Keratinocyte (primary cell): ENCODE data around the gene CCDC149. TPM values are rescaled to one million over a fixed set of nuclear protein-coding genes. Genes with fewer than 3 reads are reported as not detected.

ENCODE experiments used
- DNase-seq: peaks from one replicate; pipeline ENCODE4 v3.0.0-alpha.2; 2011; ENCODE audit warnings: low read depth, missing footprints, low spot score
- FAIRE-seq: peaks from 2 replicates; lab custom pipeline; 2011; peaks lifted over from hg19 to GRCh38; lab: Jason Lieb, UNC
- H2AFZ ChIP-seq: 2 replicates; pipeline ENCODE4 v1.6.0; 2012; ENCODE audit warnings: low read length, control low read depth, inconsistent platforms; ENCODE audit not compliant: control insufficient read depth
- H3K27ac ChIP-seq: 2 replicates; pipeline ENCODE4 v1.5.1; 2011; ENCODE audit warnings: low read length; ENCODE audit not compliant: control insufficient read depth, insufficient read depth
- H3K27me3 ChIP-seq: 3 replicates; pipeline ENCODE4 v1.6.0; 2011; ENCODE audit warnings: low read length; ENCODE audit not compliant: control insufficient read depth, insufficient read depth; ENCODE audit errors: extremely low read depth
- H3K36me3 ChIP-seq, 2 experiments: 2 replicates in 1 of 2; 3 replicates in 1 of 2; pipeline ENCODE4 v1.5.1; 2011; ENCODE audit warnings: low read length in 2 of 2, mild to moderate bottlenecking in 1 of 2; ENCODE audit not compliant: control insufficient read depth in 2 of 2, insufficient read depth in 2 of 2; ENCODE audit errors: extremely low read depth in 1 of 2
- H3K4me1 ChIP-seq: 3 replicates; pipeline ENCODE4 v1.5.1; 2011; ENCODE audit warnings: low read length; ENCODE audit not compliant: control insufficient read depth, insufficient read depth; ENCODE audit errors: extremely low read depth
- H3K4me2 ChIP-seq: 3 replicates; pipeline ENCODE4 v1.6.0; 2011; ENCODE audit warnings: low read depth, low read length; ENCODE audit not compliant: control insufficient read depth, insufficient read depth; ENCODE audit errors: extremely low read depth
- H3K4me3 ChIP-seq, 3 experiments: fragments of 200-600 bp in 1 of 3; sonication (generic) in 1 of 3; 2 replicates in 2 of 3; 3 replicates in 1 of 3; pipeline ENCODE4 v1.5.1; 2011 to 2016; ENCODE audit warnings: low read length in 3 of 3, mild to moderate bottlenecking in 3 of 3, control low read depth in 2 of 3, inconsistent platforms in 1 of 3, low read depth in 1 of 3, mixed read lengths in 1 of 3, mixed run types in 1 of 3, moderate library complexity in 1 of 3; ENCODE audit not compliant: control insufficient read depth in 2 of 3, insufficient read depth in 2 of 3; ENCODE audit errors: extremely low read depth in 1 of 3
- H3K79me2 ChIP-seq: 2 replicates; pipeline ENCODE4 v1.6.0; 2012; ENCODE audit warnings: low read length; ENCODE audit not compliant: control insufficient read depth, insufficient read depth
- H3K9ac ChIP-seq: 3 replicates; pipeline ENCODE4 v1.6.0; 2011; ENCODE audit warnings: low read length; ENCODE audit not compliant: control insufficient read depth, insufficient read depth; ENCODE audit errors: extremely low read depth
- H3K9me1 ChIP-seq: 3 replicates; pipeline ENCODE4 v1.6.0; 2011; ENCODE audit warnings: low read length; ENCODE audit not compliant: control insufficient read depth, insufficient read depth; ENCODE audit errors: extremely low read depth
- H3K9me3 ChIP-seq: 2 replicates; pipeline ENCODE4 v1.5.1; 2012; ENCODE audit warnings: low read depth, low read length; ENCODE audit not compliant: control insufficient read depth
- H4K20me1 ChIP-seq: 3 replicates; pipeline ENCODE4 v1.6.0; 2011; ENCODE audit warnings: low read length; ENCODE audit not compliant: control insufficient read depth, insufficient read depth; ENCODE audit errors: extremely low read depth
- EZH2 ChIP-seq: IDR thresholded peaks from one replicate; pipeline ENCODE4 v1.6.1; 2012; ENCODE audit warnings: inconsistent platforms, mild to moderate bottlenecking, low read length, moderate library complexity
- dilution Hi-C: fragments of 300-500 bp; cut with MboI; formaldehyde crosslinking; loops from one replicate; pipeline ENCODE4 v1.7.0; 2020; ENCODE audit warnings: low sequenced_read_pairs; ENCODE audit not compliant: extremely low pct_ligation_motif_present
- polyA plus RNA-seq, 5 experiments: library from polyadenylated mRNA; depleted of rRNA in 3 of 5; stranded (reverse) in 3 of 5; stranded (forward) in 1 of 5; unstranded in 1 of 5; fragments of >200 nt; gene quantifications; 1 replicate in 1 of 5; 2 replicates in 3 of 5; 3 replicates in 1 of 5; pipeline versions ENCODE4 v1.2.1 to v1.2.3, GENCODE V29; 2011 to 2012; ENCODE audit warnings: missing spikeins in 2 of 5, low read depth in 1 of 5, low replicate concordance in 1 of 5
- TF ChIP-seq, protein P1 (sequence below), 3 experiments: IDR thresholded peaks in 1 of 3; conservative IDR thresholded peaks in 1 of 3; optimal IDR thresholded peaks in 1 of 3; 2 replicates in 2 of 3; 3 replicates in 1 of 3; pipeline versions ENCODE3 to v1.5.1; 2011; ENCODE audit warnings: low read length in 3 of 3, mild to moderate bottlenecking in 3 of 3, moderate library complexity in 2 of 3, control low read depth in 1 of 3, inconsistent platforms in 1 of 3; ENCODE audit not compliant: insufficient read depth in 2 of 3; ENCODE audit errors: extremely low read depth in 1 of 3

CCDC149 gene
- polyA plus RNA-seq, 1 donor (not counting 4 experiments of a cell fraction or from before 2014, with no cell fraction given), result 2.1 TPM

DNA sequence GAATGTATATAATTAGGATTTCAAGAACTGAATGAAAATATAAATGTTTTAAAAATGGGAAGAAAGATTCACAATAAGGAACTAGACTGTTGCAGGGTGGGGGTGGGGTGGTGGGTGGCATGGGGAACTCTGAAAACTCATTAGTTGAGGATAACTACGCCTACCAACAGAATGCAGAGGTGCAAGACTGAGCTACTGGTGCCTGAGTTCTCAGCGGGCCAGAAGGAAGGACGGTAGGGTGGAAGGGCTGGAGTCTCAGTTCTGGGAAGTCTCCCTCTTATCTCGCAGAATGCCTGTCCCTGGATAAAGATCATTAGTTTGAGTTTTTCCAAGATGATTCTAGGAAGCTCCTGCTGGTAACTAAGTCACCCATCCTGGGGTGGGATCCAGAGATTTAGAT lies 118.8 kb downstream of the CCDC149 start:
- H3K27ac ChIP-seq, result no peak overlapping the region

DNA sequence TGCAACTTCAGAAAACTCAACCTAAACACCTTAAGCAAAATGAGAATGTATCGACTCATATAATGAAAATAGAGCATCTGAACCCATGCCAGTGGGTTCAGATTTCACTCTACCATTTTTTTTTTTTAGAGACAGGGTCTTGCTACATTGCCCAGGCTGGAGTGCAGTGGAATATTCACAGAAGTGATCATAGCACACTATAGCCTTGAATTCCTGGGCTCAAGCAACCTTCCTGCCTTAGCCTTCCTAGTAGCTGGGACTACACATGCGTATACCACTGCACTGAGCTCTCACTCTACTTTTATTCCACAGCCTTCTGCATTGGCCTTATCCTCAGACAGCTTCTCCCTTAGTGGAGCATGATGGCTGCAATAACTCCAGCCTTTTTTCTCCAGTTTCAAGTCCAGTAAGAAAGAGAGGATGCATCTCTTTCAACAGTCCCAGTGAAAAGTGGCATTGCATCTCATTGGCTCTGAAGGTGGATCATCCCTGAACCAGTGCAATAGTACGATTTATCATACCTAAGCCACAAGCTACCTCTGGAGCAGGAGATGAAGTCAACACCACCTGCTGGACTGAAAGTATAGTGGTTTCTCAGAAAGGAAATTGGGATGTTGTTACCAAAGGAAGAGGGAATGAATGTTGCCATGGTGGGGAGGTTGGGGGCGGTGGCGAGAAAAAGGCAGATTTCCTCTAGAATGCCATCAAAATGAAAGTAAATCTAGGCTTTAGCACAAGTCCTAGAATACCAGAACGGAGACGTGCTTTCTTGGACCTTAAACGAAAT lies 119.4 kb downstream of the CCDC149 start:
- DNase-seq (no peak), FAIRE-seq (peak; percentile 89)
- Histone ChIP-seq H3K79me2 (no peaks in the 10 kb centered on the region), H3K4me2 (no peak overlapping the region), H3K9me1 (no peaks in the 10 kb centered on the region), H2AFZ (no peak overlapping the region), H4K20me1 (no peaks in the 10 kb centered on the region), H3K27me3 (peaks cover 16% of the 10 kb centered on the region), H3K27ac (no peak overlapping the region), H3K9me3 (no peaks in the 10 kb centered on the region), H3K4me1 (no peaks in the 10 kb centered on the region), H3K9ac (no peak overlapping the region), H3K36me3 (no peaks in the 10 kb centered on the region), H3K4me3 (no peak overlapping the region)
- TF ChIP-seq EZH2, result no peak
- TF ChIP-seq, protein P1, sequence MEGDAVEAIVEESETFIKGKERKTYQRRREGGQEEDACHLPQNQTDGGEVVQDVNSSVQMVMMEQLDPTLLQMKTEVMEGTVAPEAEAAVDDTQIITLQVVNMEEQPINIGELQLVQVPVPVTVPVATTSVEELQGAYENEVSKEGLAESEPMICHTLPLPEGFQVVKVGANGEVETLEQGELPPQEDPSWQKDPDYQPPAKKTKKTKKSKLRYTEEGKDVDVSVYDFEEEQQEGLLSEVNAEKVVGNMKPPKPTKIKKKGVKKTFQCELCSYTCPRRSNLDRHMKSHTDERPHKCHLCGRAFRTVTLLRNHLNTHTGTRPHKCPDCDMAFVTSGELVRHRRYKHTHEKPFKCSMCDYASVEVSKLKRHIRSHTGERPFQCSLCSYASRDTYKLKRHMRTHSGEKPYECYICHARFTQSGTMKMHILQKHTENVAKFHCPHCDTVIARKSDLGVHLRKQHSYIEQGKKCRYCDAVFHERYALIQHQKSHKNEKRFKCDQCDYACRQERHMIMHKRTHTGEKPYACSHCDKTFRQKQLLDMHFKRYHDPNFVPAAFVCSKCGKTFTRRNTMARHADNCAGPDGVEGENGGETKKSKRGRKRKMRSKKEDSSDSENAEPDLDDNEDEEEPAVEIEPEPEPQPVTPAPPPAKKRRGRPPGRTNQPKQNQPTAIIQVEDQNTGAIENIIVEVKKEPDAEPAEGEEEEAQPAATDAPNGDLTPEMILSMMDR (optimal IDR thresholded peaks at IDR 0.05 in 1 of 3, IDR thresholded peaks at IDR 0.05 in 1 of 3, conservative IDR thresholded peaks at IDR 0.05 in 1 of 3; ENCODE audit: extremely low read depth in 1 of 3, insufficient read depth in 2 of 3, low read length in 3 of 3), result peak; percentile 54 to 68 (median 68)
- dilution Hi-C loops, result no loop called here

More for the DNA sequence above, 118.8 kb downstream of the CCDC149 start:
- Histone ChIP-seq H3K79me2 (no peaks in the 10 kb centered on the region), H3K4me2 (no peak overlapping the region), H2AFZ (no peak overlapping the region), H3K36me3 (no peaks in the 10 kb centered on the region), H3K4me1 (no peaks in the 10 kb centered on the region), H3K4me3 (no peak overlapping the region), H3K9me1 (no peaks in the 10 kb centered on the region), H3K9me3 (no peaks in the 10 kb centered on the region), H3K27me3 (peaks cover 21% of the 10 kb centered on the region), H4K20me1 (no peaks in the 10 kb centered on the region), H3K9ac (no peak overlapping the region)
- FAIRE-seq (no peak), DNase-seq (no peak)
- TF ChIP-seq EZH2, result no peak
- TF ChIP-seq, protein P1 (optimal IDR thresholded peaks at IDR 0.05 in 1 of 3, IDR thresholded peaks at IDR 0.05 in 1 of 3, conservative IDR thresholded peaks at IDR 0.05 in 1 of 3; ENCODE audit: extremely low read depth in 1 of 3, insufficient read depth in 2 of 3, low read length in 3 of 3), result no peak
- dilution Hi-C loops, result no loop called here
